TTC549 (cell line): ENCODE data around the gene SIL1.
"Not testable (repeated sequence)": the region's sequence is repeated elsewhere in the genome, so short reads cannot be mapped to it uniquely, and the experiment has no call there.

ENCODE experiments used
- FAIRE-seq: peaks from 2 replicates; lab custom pipeline; 2012; peaks lifted over from hg19 to GRCh38; lab: Jason Lieb, UNC

SIL1 gene

GRCh38 chr5:139199321-139199720 is 1.2 kb upstream of the SIL1 start:
- no peak for FAIRE-seq

GRCh38 chr5:139196296-139196956 is 1.7 kb downstream of the SIL1 start:
- FAIRE-seq = no peak

GRCh38 chr5:139194486-139194885 is 3.7 kb downstream of the SIL1 start:
- no peak for FAIRE-seq

- FAIRE-seq = no peak
Observed at GRCh38 chr5:139193928-139194327, 4.2 kb downstream of the SIL1 start.

- FAIRE-seq = not testable (repeated sequence)
Observed at GRCh38 chr5:139192906-139193305, 5.3 kb downstream of the SIL1 start.

- not testable (repeated sequence) for FAIRE-seq
Observed at GRCh38 chr5:139191954-139192353, 6.2 kb downstream of the SIL1 start.

- FAIRE-seq = no peak
Observed at GRCh38 chr5:139190125-139190524, 8.0 kb downstream of the SIL1 start.

GRCh38 chr5:139188558-139189270 is 9.5 kb downstream of the SIL1 start:
- no peak for FAIRE-seq

GRCh38 chr5:139186752-139187326 is 11.3 kb downstream of the SIL1 start:
- no peak for FAIRE-seq

GRCh38 chr5:139186261-139186660 is 11.9 kb downstream of the SIL1 start:
- FAIRE-seq = no peak

- FAIRE-seq = no peak
Observed at GRCh38 chr5:139185589-139185988, 12.6 kb downstream of the SIL1 start.

- FAIRE-seq = no peak
Observed at GRCh38 chr5:139183502-139183901, 14.7 kb downstream of the SIL1 start.

- FAIRE-seq = no peak
Observed at GRCh38 chr5:139182528-139183296, 15.5 kb downstream of the SIL1 start.

- FAIRE-seq = no peak
Observed at GRCh38 chr5:139181835-139182452, 16.2 kb downstream of the SIL1 start.

GRCh38 chr5:139181322-139181730 is 16.8 kb downstream of the SIL1 start:
- FAIRE-seq = no peak

- FAIRE-seq = no peak
Observed at GRCh38 chr5:139180850-139181249, 17.3 kb downstream of the SIL1 start.

- FAIRE-seq = not testable (repeated sequence)
Observed at GRCh38 chr5:139179778-139180513, 18.2 kb downstream of the SIL1 start.

GRCh38 chr5:139178935-139179334 is 19.2 kb downstream of the SIL1 start:
- FAIRE-seq = no peak

- FAIRE-seq = no peak
Observed at GRCh38 chr5:139178589-139178917, 19.6 kb downstream of the SIL1 start.

GRCh38 chr5:139177809-139178588 is 20.2 kb downstream of the SIL1 start:
- FAIRE-seq = no peak

- not testable (repeated sequence) for FAIRE-seq
Observed at GRCh38 chr5:139177281-139177680, 20.9 kb downstream of the SIL1 start.
